ENCODE data around the gene UROC1.

UROC1 gene

DNA sequence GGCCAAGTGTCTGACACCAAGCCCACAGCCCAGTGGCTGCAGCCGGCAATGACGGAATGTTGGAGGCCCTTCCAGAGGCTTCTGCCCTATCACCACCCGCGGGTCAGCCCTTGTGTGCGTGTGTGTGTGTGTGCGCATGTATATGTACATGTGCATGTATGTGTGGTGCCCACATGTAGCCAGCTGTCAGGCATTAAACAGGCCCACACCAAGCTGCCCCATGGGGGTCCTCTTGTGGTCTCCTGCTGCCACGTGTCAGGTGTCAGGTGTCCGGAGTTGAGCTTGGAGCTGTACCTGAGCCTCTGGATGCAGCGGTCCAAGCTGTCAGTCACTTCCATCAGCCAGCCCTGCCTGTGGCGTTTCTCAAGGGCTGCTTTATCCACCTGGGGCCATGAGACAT, 13.9 kb downstream of the UROC1 start:
- no peak overlapping the region for H3K18ac ChIP-seq (ENCODE audit: low read length)
- no peak overlapping the region for H2BK15ac ChIP-seq (replicated peaks; ENCODE audit: low read depth)
- H3K4me3 ChIP-seq (ENCODE audit: low read length), result no peak overlapping the region
- no peaks in the 10 kb centered on the region for H3K79me2 ChIP-seq (ENCODE audit: control insufficient read depth, insufficient read depth, low read length)
- H2BK5ac ChIP-seq (ENCODE audit: low read length), result no peak overlapping the region
- H3K4me1 ChIP-seq (ENCODE audit: control insufficient read depth, low read depth, low read length), result no peaks in the 10 kb centered on the region
- no peak overlapping the region for H3K27ac ChIP-seq (ENCODE audit: low read depth, low read length)
- H3K27me3 ChIP-seq (ENCODE audit: insufficient read depth, low read length, poor library complexity), result no peaks in the 10 kb centered on the region
- H2BK120ac ChIP-seq (ENCODE audit: low read depth, low read length), result no peak overlapping the region
- no peak overlapping the region for H3K23ac ChIP-seq (ENCODE audit: low read length)
- WGBS (ENCODE audit: extremely low coverage, insufficient coverage, low lambda C conversion rate), result no CpG with 5 or more reads among the region's 10 CpGs
- no peak overlapping the region for H3K9ac ChIP-seq (ENCODE audit: low read length)
- no peak overlapping the region for H4K5ac ChIP-seq (ENCODE audit: low read length)
- no peaks in the 10 kb centered on the region for H3K36me3 ChIP-seq (ENCODE audit: control insufficient read depth, insufficient read depth, low read length)
- no peak overlapping the region for H3K56ac ChIP-seq (ENCODE audit: low read length)
- no peaks in the 10 kb centered on the region for H3K79me1 ChIP-seq (ENCODE audit: low read length)
- no peak overlapping the region for H2AK5ac ChIP-seq (ENCODE audit: low read length)
- no peak overlapping the region for H4K8ac ChIP-seq (ENCODE audit: low read depth, low read length)
- no peak overlapping the region for H3K4ac ChIP-seq (ENCODE audit: low read depth, low read length)
- H3K4me2 ChIP-seq (ENCODE audit: low read length), result no peak overlapping the region
- DNase-seq, result no peak

DNA sequence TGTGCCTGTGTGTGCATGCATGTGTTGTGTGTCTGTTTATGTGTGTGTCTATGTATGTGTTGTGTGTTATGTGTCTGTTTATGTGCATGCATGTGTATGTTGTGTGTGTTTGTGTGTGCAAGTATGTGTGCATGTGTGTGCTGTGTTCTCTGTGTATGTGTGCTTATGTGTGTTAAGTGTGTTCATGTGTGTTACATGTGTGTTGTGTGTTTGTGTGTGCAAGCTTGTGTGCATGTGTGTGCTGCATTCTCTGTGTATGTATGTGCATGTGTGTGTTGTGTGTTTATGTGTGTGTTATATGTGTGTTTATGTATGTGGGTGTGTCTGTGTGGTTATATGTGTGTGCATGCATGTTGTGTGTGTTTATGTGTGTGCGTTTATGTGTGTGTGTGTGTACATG, 14.9 kb downstream of the UROC1 start:
- Histone ChIP-seq H3K4me3 (ENCODE audit: low read length) (no peak overlapping the region), H2AK5ac (ENCODE audit: low read length) (no peak overlapping the region), H2BK15ac (replicated peaks; ENCODE audit: low read depth) (no peak overlapping the region), H2BK120ac (ENCODE audit: low read depth, low read length) (no peak overlapping the region), H3K79me2 (ENCODE audit: control insufficient read depth, insufficient read depth, low read length) (no peaks in the 10 kb centered on the region), H4K8ac (ENCODE audit: low read depth, low read length) (no peak overlapping the region), H3K4ac (ENCODE audit: low read depth, low read length) (no peak overlapping the region), H3K9ac (ENCODE audit: low read length) (no peak overlapping the region), H3K4me2 (ENCODE audit: low read length) (no peak overlapping the region), H3K27ac (ENCODE audit: low read depth, low read length) (no peak overlapping the region), H3K18ac (ENCODE audit: low read length) (no peak overlapping the region), H3K23ac (ENCODE audit: low read length) (no peak overlapping the region), H3K36me3 (ENCODE audit: control insufficient read depth, insufficient read depth, low read length) (no peaks in the 10 kb centered on the region), H3K27me3 (ENCODE audit: insufficient read depth, low read length, poor library complexity) (no peaks in the 10 kb centered on the region), H4K5ac (ENCODE audit: low read length) (no peak overlapping the region), H3K56ac (ENCODE audit: low read length) (no peak overlapping the region), H2BK5ac (ENCODE audit: low read length) (no peak overlapping the region), H3K79me1 (ENCODE audit: low read length) (no peaks in the 10 kb centered on the region), H3K4me1 (ENCODE audit: control insufficient read depth, low read depth, low read length) (no peaks in the 10 kb centered on the region)
- no CpG with 5 or more reads among the region's 1 CpG for WGBS (ENCODE audit: extremely low coverage, insufficient coverage, low lambda C conversion rate)
- DNase-seq, result no peak

DNA sequence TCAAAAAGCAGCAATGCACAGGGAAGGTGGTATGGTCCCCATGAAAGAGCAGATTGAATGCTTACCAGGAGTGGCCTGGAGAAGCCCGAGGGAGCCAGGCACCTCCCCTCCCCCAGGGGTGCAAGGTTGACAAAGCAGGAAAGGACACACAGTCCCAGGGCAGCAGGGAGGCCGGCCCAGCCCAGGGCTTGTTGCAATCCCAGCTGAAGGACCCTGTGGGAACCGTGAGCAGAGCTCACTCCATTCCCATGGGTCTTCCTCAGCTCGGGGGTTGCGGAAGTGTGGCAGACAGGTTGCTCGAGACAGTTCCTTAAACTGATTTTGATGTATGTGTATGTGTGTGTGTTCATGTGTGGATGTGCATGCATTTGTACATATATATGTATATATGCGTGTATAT, 15.8 kb downstream of the UROC1 start:
- Histone ChIP-seq H2AK5ac (ENCODE audit: low read length) (no peak overlapping the region), H3K4me3 (ENCODE audit: low read length) (no peak overlapping the region), H3K4me2 (ENCODE audit: low read length) (no peak overlapping the region), H3K79me1 (ENCODE audit: low read length) (no peaks in the 10 kb centered on the region), H3K4me1 (ENCODE audit: control insufficient read depth, low read depth, low read length) (no peaks in the 10 kb centered on the region), H4K8ac (ENCODE audit: low read depth, low read length) (no peak overlapping the region), H3K18ac (ENCODE audit: low read length) (no peak overlapping the region), H2BK15ac (replicated peaks; ENCODE audit: low read depth) (no peak overlapping the region), H2BK5ac (ENCODE audit: low read length) (no peak overlapping the region), H3K9ac (ENCODE audit: low read length) (no peak overlapping the region), H3K27me3 (ENCODE audit: insufficient read depth, low read length, poor library complexity) (no peaks in the 10 kb centered on the region), H3K36me3 (ENCODE audit: control insufficient read depth, insufficient read depth, low read length) (no peaks in the 10 kb centered on the region), H2BK120ac (ENCODE audit: low read depth, low read length) (no peak overlapping the region), H3K23ac (ENCODE audit: low read length) (no peak overlapping the region), H3K4ac (ENCODE audit: low read depth, low read length) (no peak overlapping the region), H3K56ac (ENCODE audit: low read length) (no peak overlapping the region), H4K5ac (ENCODE audit: low read length) (no peak overlapping the region), H3K27ac (ENCODE audit: low read depth, low read length) (no peak overlapping the region), H3K79me2 (ENCODE audit: control insufficient read depth, insufficient read depth, low read length) (no peaks in the 10 kb centered on the region)
- no peak for DNase-seq
- no CpG with 5 or more reads among the region's 7 CpGs for WGBS (ENCODE audit: extremely low coverage, insufficient coverage, low lambda C conversion rate)

DNA sequence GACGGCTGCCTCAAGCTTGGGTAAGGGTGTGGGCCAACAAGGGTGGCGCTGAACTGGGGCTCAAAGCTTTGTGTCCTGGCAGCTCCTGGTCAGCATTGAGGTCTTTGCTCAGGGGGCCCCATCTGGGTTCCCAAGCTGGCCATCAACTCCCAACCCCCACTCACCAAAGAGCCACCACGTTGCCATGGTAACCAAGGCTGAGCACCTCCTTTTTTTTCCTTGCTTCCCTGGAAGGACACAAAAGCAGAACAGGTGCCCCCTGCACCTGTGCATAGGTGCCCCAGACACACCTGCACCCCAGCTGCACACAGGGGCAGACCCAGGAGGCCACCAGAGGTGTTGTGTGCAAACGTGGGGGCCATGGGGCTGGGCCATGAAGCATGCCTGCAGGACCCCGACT, 16.5 kb downstream of the UROC1 start:
- Histone ChIP-seq H2BK15ac (replicated peaks; ENCODE audit: low read depth) (no peak overlapping the region), H4K8ac (ENCODE audit: low read depth, low read length) (no peak overlapping the region), H4K5ac (ENCODE audit: low read length) (no peak overlapping the region), H3K9ac (ENCODE audit: low read length) (no peak overlapping the region), H3K23ac (ENCODE audit: low read length) (no peak overlapping the region), H3K4me1 (ENCODE audit: control insufficient read depth, low read depth, low read length) (no peaks in the 10 kb centered on the region), H3K27me3 (ENCODE audit: insufficient read depth, low read length, poor library complexity) (no peaks in the 10 kb centered on the region), H3K36me3 (ENCODE audit: control insufficient read depth, insufficient read depth, low read length) (no peaks in the 10 kb centered on the region), H3K4ac (ENCODE audit: low read depth, low read length) (no peak overlapping the region), H3K18ac (ENCODE audit: low read length) (no peak overlapping the region), H3K79me1 (ENCODE audit: low read length) (no peaks in the 10 kb centered on the region), H2BK120ac (ENCODE audit: low read depth, low read length) (no peak overlapping the region), H3K4me3 (ENCODE audit: low read length) (no peak overlapping the region), H3K79me2 (ENCODE audit: control insufficient read depth, insufficient read depth, low read length) (no peaks in the 10 kb centered on the region), H2AK5ac (ENCODE audit: low read length) (no peak overlapping the region), H3K56ac (ENCODE audit: low read length) (no peak overlapping the region), H2BK5ac (ENCODE audit: low read length) (no peak overlapping the region), H3K27ac (ENCODE audit: low read depth, low read length) (no peak overlapping the region), H3K4me2 (ENCODE audit: low read length) (no peak overlapping the region)
- DNase-seq, result no peak
- WGBS (ENCODE audit: extremely low coverage, insufficient coverage, low lambda C conversion rate), result no CpG with 5 or more reads among the region's 5 CpGs

DNA sequence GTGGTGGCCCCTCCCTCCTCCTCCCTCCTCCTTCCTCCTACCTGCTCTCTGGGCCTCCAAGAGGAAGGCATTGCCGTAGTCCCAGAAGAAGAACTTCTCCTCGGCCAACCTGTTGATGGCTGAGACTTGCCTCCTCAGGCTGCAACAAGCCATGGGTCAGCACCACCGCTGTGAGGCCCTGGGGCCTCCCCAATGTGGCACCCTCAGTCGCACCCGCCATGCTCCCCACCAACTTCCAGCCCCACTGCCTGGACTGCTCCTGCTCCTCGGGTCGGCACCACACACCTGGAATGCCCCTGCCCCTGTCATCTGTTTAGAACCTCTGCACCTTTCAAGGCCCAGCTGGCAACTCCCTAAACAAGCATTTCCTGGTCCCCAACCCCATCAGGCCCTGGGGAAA, 17.6 kb downstream of the UROC1 start:
- no CpG with 5 or more reads among the region's 7 CpGs for WGBS (ENCODE audit: extremely low coverage, insufficient coverage, low lambda C conversion rate)
- no peak overlapping the region for H3K4me3 ChIP-seq (ENCODE audit: low read length)
- H3K9ac ChIP-seq (ENCODE audit: low read length), result no peak overlapping the region
- no peaks in the 10 kb centered on the region for H3K79me1 ChIP-seq (ENCODE audit: low read length)
- H3K27ac ChIP-seq (ENCODE audit: low read depth, low read length), result no peak overlapping the region
- H3K4me1 ChIP-seq (ENCODE audit: control insufficient read depth, low read depth, low read length), result no peaks in the 10 kb centered on the region
- no peak overlapping the region for H3K4me2 ChIP-seq (ENCODE audit: low read length)
- no peak overlapping the region for H3K23ac ChIP-seq (ENCODE audit: low read length)
- no peak overlapping the region for H4K5ac ChIP-seq (ENCODE audit: low read length)
- no peaks in the 10 kb centered on the region for H3K36me3 ChIP-seq (ENCODE audit: control insufficient read depth, insufficient read depth, low read length)
- H3K56ac ChIP-seq (ENCODE audit: low read length), result no peak overlapping the region
- no peaks in the 10 kb centered on the region for H3K79me2 ChIP-seq (ENCODE audit: control insufficient read depth, insufficient read depth, low read length)
- no peaks in the 10 kb centered on the region for H3K27me3 ChIP-seq (ENCODE audit: insufficient read depth, low read length, poor library complexity)
- H2AK5ac ChIP-seq (ENCODE audit: low read length), result no peak overlapping the region
- no peak overlapping the region for H3K4ac ChIP-seq (ENCODE audit: low read depth, low read length)
- DNase-seq, result peak; percentile 11
- no peak overlapping the region for H4K8ac ChIP-seq (ENCODE audit: low read depth, low read length)
- H2BK15ac ChIP-seq (replicated peaks; ENCODE audit: low read depth), result no peak overlapping the region
- H2BK5ac ChIP-seq (ENCODE audit: low read length), result no peak overlapping the region
- H2BK120ac ChIP-seq (ENCODE audit: low read depth, low read length), result no peak overlapping the region
- no peak overlapping the region for H3K18ac ChIP-seq (ENCODE audit: low read length)

DNA sequence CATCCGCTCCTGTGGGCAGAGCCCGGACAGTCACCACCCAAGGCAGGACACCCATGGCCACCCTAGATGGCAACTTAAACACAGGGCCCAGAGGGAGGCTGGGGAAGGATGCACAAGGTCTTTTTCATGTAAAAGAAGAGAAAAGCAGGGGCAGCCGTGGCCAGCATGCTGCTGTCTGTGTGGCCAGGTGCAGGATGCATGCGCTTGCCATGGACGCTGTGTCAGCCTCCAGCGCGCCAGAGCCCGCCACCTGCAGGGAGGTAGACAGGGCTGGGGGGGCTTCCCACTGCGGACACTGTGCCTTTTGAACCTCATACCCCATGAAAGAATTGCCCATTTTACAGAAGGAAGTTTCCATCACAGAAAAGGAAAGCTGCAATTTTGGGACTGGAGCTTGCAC, 18.2 kb downstream of the UROC1 start:
- no peak for DNase-seq
- no peak overlapping the region for H2AK5ac ChIP-seq (ENCODE audit: low read length)
- H3K27me3 ChIP-seq (ENCODE audit: insufficient read depth, low read length, poor library complexity), result no peaks in the 10 kb centered on the region
- no peak overlapping the region for H3K4me2 ChIP-seq (ENCODE audit: low read length)
- no CpG with 5 or more reads among the region's 9 CpGs for whole genome bisulfite sequencing (ENCODE audit: extremely low coverage, insufficient coverage, low lambda C conversion rate)
- no peak overlapping the region for H2BK120ac ChIP-seq (ENCODE audit: low read depth, low read length)
- H3K36me3 ChIP-seq (ENCODE audit: control insufficient read depth, insufficient read depth, low read length), result no peaks in the 10 kb centered on the region
- no peak overlapping the region for H3K18ac ChIP-seq (ENCODE audit: low read length)
- H3K23ac ChIP-seq (ENCODE audit: low read length), result no peak overlapping the region
- no peaks in the 10 kb centered on the region for H3K79me1 ChIP-seq (ENCODE audit: low read length)
- H3K9ac ChIP-seq (ENCODE audit: low read length), result no peak overlapping the region
- no peak overlapping the region for H3K4me3 ChIP-seq (ENCODE audit: low read length)
- H3K4ac ChIP-seq (ENCODE audit: low read depth, low read length), result no peak overlapping the region
- no peak overlapping the region for H4K5ac ChIP-seq (ENCODE audit: low read length)
- no peaks in the 10 kb centered on the region for H3K4me1 ChIP-seq (ENCODE audit: control insufficient read depth, low read depth, low read length)
- H3K79me2 ChIP-seq (ENCODE audit: control insufficient read depth, insufficient read depth, low read length), result no peaks in the 10 kb centered on the region
- no peak overlapping the region for H3K56ac ChIP-seq (ENCODE audit: low read length)
- no peak overlapping the region for H4K8ac ChIP-seq (ENCODE audit: low read depth, low read length)
- no peak overlapping the region for H3K27ac ChIP-seq (ENCODE audit: low read depth, low read length)
- no peak overlapping the region for H2BK5ac ChIP-seq (ENCODE audit: low read length)
- no peak overlapping the region for H2BK15ac ChIP-seq (replicated peaks; ENCODE audit: low read depth)

Data from mesendoderm (in vitro differentiated cells).